H9 (cell line): ENCODE results near the gene KIF11. TPM values are rescaled to one million over a fixed set of nuclear protein-coding genes. Genes with fewer than 3 reads are reported as not detected.

Experiments
- DNase-seq: peaks from one replicate; pipeline ENCODE4 v3.0.0-alpha.2; 2017
- H2AFZ ChIP-seq: one replicate; pipeline ENCODE4 v1.6.1; 2013; ENCODE audit warnings: mild to moderate bottlenecking, low read length, control low read depth, moderate library complexity
- H2AK5ac ChIP-seq: 2 replicates; pipeline ENCODE4 v1.6.1; 2013; ENCODE audit warnings: low read length, control low read depth, mixed read lengths; ENCODE audit not compliant: insufficient read length
- H2BK120ac ChIP-seq: one replicate; pipeline ENCODE4 v1.6.1; 2013; ENCODE audit warnings: low read depth, mild to moderate bottlenecking, low read length, control low read depth, inconsistent platforms; ENCODE audit not compliant: poor library complexity, severe bottlenecking
- H2BK12ac ChIP-seq: 2 replicates; pipeline ENCODE4 v1.6.1; 2013; ENCODE audit warnings: low read length, control low read depth, mixed read lengths, low read depth; ENCODE audit not compliant: insufficient read length
- H2BK15ac ChIP-seq: 2 replicates; pipeline ENCODE4 v1.6.1; 2013; ENCODE audit warnings: low read depth, low read length, control low read depth
- H2BK20ac ChIP-seq: one replicate; pipeline ENCODE4 v1.6.1; 2013; ENCODE audit warnings: low read depth, mild to moderate bottlenecking, low read length, control low read depth, inconsistent platforms; ENCODE audit not compliant: poor library complexity, severe bottlenecking
- H2BK5ac ChIP-seq: 2 replicates; pipeline ENCODE4 v1.6.1; 2013; ENCODE audit warnings: low read length, control low read depth, mixed read lengths; ENCODE audit not compliant: insufficient read length
- H3K14ac ChIP-seq: 2 replicates; pipeline ENCODE4 v1.6.1; 2013; ENCODE audit warnings: low read length, control low read depth; ENCODE audit not compliant: insufficient read depth
- H3K18ac ChIP-seq: 2 replicates; pipeline ENCODE4 v1.6.1; 2013; ENCODE audit warnings: low read depth, mild to moderate bottlenecking, mixed read lengths, low read length, control low read depth; ENCODE audit not compliant: insufficient read length
- H3K23ac ChIP-seq: 2 replicates; pipeline ENCODE4 v1.6.1; 2013; ENCODE audit warnings: low read length, control low read depth, mixed read lengths, low read depth; ENCODE audit not compliant: insufficient read length
- H3K23me2 ChIP-seq: 2 replicates; pipeline ENCODE4 v1.6.1; 2013; ENCODE audit warnings: low read depth, mild to moderate bottlenecking, mixed read lengths, low read length, control low read depth; ENCODE audit not compliant: insufficient read length, poor library complexity, severe bottlenecking
- H3K27ac ChIP-seq: 2 replicates; pipeline ENCODE4 v1.5.1; 2013; ENCODE audit warnings: low read length, control low read depth, mixed read lengths, low read depth; ENCODE audit not compliant: insufficient read length
- H3K27me3 ChIP-seq: 2 replicates; pipeline ENCODE4 v1.6.1; 2013; ENCODE audit warnings: low read length, control low read depth, inconsistent platforms; ENCODE audit not compliant: insufficient read depth
- H3K4ac ChIP-seq: 2 replicates; pipeline ENCODE4 v1.6.1; 2013; ENCODE audit warnings: low read depth, mild to moderate bottlenecking, control low read depth, inconsistent platforms, low read length, moderate library complexity
- H3K4me1 ChIP-seq: 2 replicates; pipeline ENCODE4 v1.6.1; 2013; ENCODE audit warnings: low read length, control low read depth, inconsistent platforms; ENCODE audit not compliant: insufficient read depth
- H3K4me2 ChIP-seq: 2 replicates; pipeline ENCODE4 v1.6.1; 2013; ENCODE audit warnings: low read length, control low read depth, mixed read lengths; ENCODE audit not compliant: insufficient read length, insufficient read depth
- H3K56ac ChIP-seq: 2 replicates; pipeline ENCODE4 v1.6.1; 2013; ENCODE audit warnings: low read depth, mild to moderate bottlenecking, mixed read lengths, low read length, control low read depth; ENCODE audit not compliant: insufficient read length
- H3K79me1 ChIP-seq: 2 replicates; pipeline ENCODE4 v1.6.1; 2013; ENCODE audit warnings: low read depth, mild to moderate bottlenecking, moderate library complexity, low read length, control low read depth, inconsistent platforms; ENCODE audit not compliant: insufficient read depth, poor library complexity, severe bottlenecking
- H3K79me2 ChIP-seq: 2 replicates; pipeline ENCODE4 v1.6.1; 2013; ENCODE audit warnings: low read length, control low read depth, inconsistent platforms; ENCODE audit not compliant: insufficient read depth
- H3K9ac ChIP-seq: 2 replicates; pipeline ENCODE4 v1.6.1; 2013; ENCODE audit warnings: low read length, control low read depth, mixed read lengths; ENCODE audit not compliant: insufficient read length; ENCODE audit errors: extremely low read depth
- H3K9me3 ChIP-seq: one replicate; pipeline ENCODE4 v1.6.1; 2013; ENCODE audit warnings: low read depth, low read length, inconsistent platforms; ENCODE audit not compliant: control insufficient read depth
- H3T11ph ChIP-seq: one replicate; pipeline ENCODE4 v1.6.1; 2013; ENCODE audit warnings: mild to moderate bottlenecking, low read length, control low read depth, inconsistent platforms
- H4K20me1 ChIP-seq: one replicate; pipeline ENCODE4 v1.6.1; 2013; ENCODE audit not compliant: control insufficient read depth, insufficient read length, insufficient read depth
- H4K5ac ChIP-seq: 2 replicates; pipeline ENCODE4 v1.6.1; 2013; ENCODE audit warnings: low read depth, mild to moderate bottlenecking, mixed read lengths, low read length, control low read depth; ENCODE audit not compliant: insufficient read length
- H4K8ac ChIP-seq: replicated peaks from 2 replicates; pipeline ENCODE4 v1.6.1; 2013; ENCODE audit warnings: low read length, control low read depth, mixed read lengths, low read depth; ENCODE audit not compliant: insufficient read length
- H4K91ac ChIP-seq: 2 replicates; pipeline ENCODE4 v1.6.1; 2013; ENCODE audit warnings: low read depth, mild to moderate bottlenecking, moderate library complexity, mixed read lengths, low read length, control low read depth; ENCODE audit not compliant: insufficient read length
- H3K27ac Mint-ChIP-seq, 3 experiments: 2 replicates in 2 of 3; 3 replicates in 1 of 3; pipeline ENCODE4 v1.8.0; 2020 to 2021; ENCODE audit warnings: mixed read lengths in 3 of 3, mild to moderate bottlenecking in 1 of 3, moderate library complexity in 1 of 3
- H3K27me3 Mint-ChIP-seq: 2 replicates; pipeline ENCODE4 v1.8.0; 2021; ENCODE audit warnings: low read depth, mild to moderate bottlenecking, moderate library complexity, mixed read lengths
- H3K36me3 Mint-ChIP-seq, 3 experiments: 2 replicates in 2 of 3; 3 replicates in 1 of 3; pipeline ENCODE4 v1.8.0; 2020 to 2021; ENCODE audit warnings: low read depth in 3 of 3, mixed read lengths in 3 of 3; ENCODE audit not compliant: insufficient read depth in 1 of 3
- H3K4me1 Mint-ChIP-seq, 2 experiments: 2 replicates each; pipeline ENCODE4 v1.8.0; 2020; ENCODE audit warnings: mixed read lengths in 2 of 2
- H3K4me3 Mint-ChIP-seq, 2 experiments: 2 replicates in 1 of 2; 3 replicates in 1 of 2; pipeline ENCODE4 v1.8.0; 2020 to 2021; ENCODE audit warnings: mild to moderate bottlenecking in 2 of 2, mixed read lengths in 2 of 2, moderate library complexity in 1 of 2
- H3K9me3 Mint-ChIP-seq, 2 experiments: 2 replicates in 1 of 2; 3 replicates in 1 of 2; pipeline ENCODE4 v1.8.0; 2020; ENCODE audit warnings: mild to moderate bottlenecking in 2 of 2, mixed read lengths in 2 of 2, moderate library complexity in 1 of 2
- CTCF ChIP-seq: fragments of 200-600 bp; sonication (generic); conservative IDR thresholded peaks from 3 replicates; pipeline ENCODE4 v1.8.0; 2021; ENCODE audit warnings: antibody characterized with exemption, mild to moderate bottlenecking
- WGBS: extraction: QIAGEN DNeasy Blood & Tissue Kit; methylation state at CpG from one replicate; pipeline ENCODE4 v1.1.7; 2013; ENCODE audit warnings: missing lambda C conversion rate, low lambda C conversion rate, mixed read lengths; ENCODE audit not compliant: insufficient read length; ENCODE audit errors: extremely low coverage; 5-methylcytosine and 5-hydroxymethylcytosine counted together
- total RNA-seq: library from RNA; stranded (reverse); gene quantifications from 2 replicates; pipeline ENCODE4 v1.2.1, GENCODE V29; 2021

The KIF11 gene
- total RNA-seq, 1 experiment from 2014 or later, result 54.4 TPM

- Histone ChIP-seq H4K8ac (no peak overlapping the region), H2BK20ac (no peak overlapping the region), H3K14ac (no peak overlapping the region), H2BK15ac (no peak overlapping the region), H3K4ac (no peak overlapping the region), H3T11ph (no peak overlapping the region), H3K23me2 (peaks cover 11% of the 10 kb centered on the region), H3K27ac (no peak overlapping the region), H3K56ac (no peak overlapping the region), H4K20me1 (no peaks in the 10 kb centered on the region), H3K18ac (no peak overlapping the region), H3K79me2 (no peaks in the 10 kb centered on the region), H3K79me1 (no peaks in the 10 kb centered on the region), H3K9me3 (no peaks in the 10 kb centered on the region), H3K4me2 (peak overlapping the region; percentile 58), H3K4me1 (no peaks in the 10 kb centered on the region), H3K9ac (no peak overlapping the region), H2BK12ac (no peak overlapping the region), H3K23ac (no peak overlapping the region), H2AK5ac (no peak overlapping the region), H4K91ac (no peak overlapping the region), H3K27me3 (peaks cover 30% of the 10 kb centered on the region), H2BK120ac (no peak overlapping the region), H4K5ac (no peak overlapping the region), H2BK5ac (no peak overlapping the region), H2AFZ (no peak overlapping the region)
- H3K36me3 Mint-ChIP-seq, result peaks cover 0 to 5% (median 0%) of the 10 kb centered on the region in 3 experiments; a peak in 1 of 7 replicates
- H3K4me3 Mint-ChIP-seq, result peak overlapping the region; percentile 76 to 78
- no peaks in the 10 kb centered on the region; a peak in 2 of 5 replicates for H3K9me3 Mint-ChIP-seq
- WGBS, result no CpG with 5 or more reads among the region's 3 CpGs
- H3K4me1 Mint-ChIP-seq, result peaks cover 17 to 23% of the 10 kb centered on the region in 2 experiments
- H3K27ac Mint-ChIP-seq, result no peak overlapping the region
- TF ChIP-seq CTCF, result no peak
- peaks cover 88% of the 10 kb centered on the region for H3K27me3 Mint-ChIP-seq
- no peak for DNase-seq
Measured at GRCh38 chr10:92699193-92699517, 106.2 kb downstream of the KIF11 start.
